Liver (tissue), 3 donors: ENCODE measurements around the gene CAPN10.
A peak's percentile ranks its signal among the peaks of the same experiment; 100 is the strongest.

Experiments
- EGR1 ChIP-seq, 2 donors: IDR thresholded peaks; 2 replicates each; pipeline ENCODE4 v1.6.1; 2016 to 2018; ENCODE audit warnings: antibody characterized with exemption in 2 of 2, low read depth in 2 of 2
- FOXA1 ChIP-seq: IDR thresholded peaks from 2 replicates; pipeline ENCODE4 v1.6.1; 2016; ENCODE audit warnings: antibody characterized with exemption
- GABPA ChIP-seq, 2 donors: IDR thresholded peaks in 1 of 2; conservative IDR thresholded peaks in 1 of 2; 2 replicates each; pipeline ENCODE4 v1.6.1; 2016; ENCODE audit warnings: antibody characterized with exemption in 2 of 2, mild to moderate bottlenecking in 1 of 2, moderate library complexity in 1 of 2
- JUND ChIP-seq, 2 donors: IDR thresholded peaks; 2 replicates each; pipeline ENCODE4 v1.6.1; 2016; ENCODE audit warnings: antibody characterized with exemption in 2 of 2
- RAD21 ChIP-seq, 2 donors: IDR thresholded peaks; 2 replicates each; pipeline ENCODE4 v1.6.1; 2016; ENCODE audit warnings: antibody characterized with exemption in 2 of 2, mild to moderate bottlenecking in 2 of 2
- SP1 ChIP-seq: IDR thresholded peaks from 2 replicates; pipeline ENCODE4 v1.6.1; 2018; ENCODE audit warnings: antibody characterized with exemption, mild to moderate bottlenecking
- YY1 ChIP-seq: IDR thresholded peaks from 2 replicates; pipeline ENCODE4 v1.6.1; 2016; ENCODE audit warnings: antibody characterized with exemption, mild to moderate bottlenecking
- TF ChIP-seq, protein P1 (sequence below): fragments of 150-350 bp; IDR thresholded peaks from 2 replicates; pipeline ENCODE4 v1.5.1; 2017; ENCODE audit warnings: improper control_type of control experiment, low read depth, low read length; ENCODE audit not compliant: missing input control
- TF ChIP-seq, protein P2 (sequence below): IDR thresholded peaks from 2 replicates; pipeline ENCODE4 v1.6.1; 2016; ENCODE audit warnings: antibody characterized with exemption, mild to moderate bottlenecking
- TF ChIP-seq, protein P3 (sequence below): IDR thresholded peaks from 2 replicates; pipeline ENCODE4 v1.6.1; 2016; ENCODE audit warnings: antibody characterized with exemption
- TF ChIP-seq, protein P4 (sequence below): IDR thresholded peaks from 2 replicates; pipeline ENCODE4 v1.6.1; 2016; ENCODE audit warnings: antibody characterized with exemption
- donor health status: healthy.
- donor health status: healthy.

DNA sequence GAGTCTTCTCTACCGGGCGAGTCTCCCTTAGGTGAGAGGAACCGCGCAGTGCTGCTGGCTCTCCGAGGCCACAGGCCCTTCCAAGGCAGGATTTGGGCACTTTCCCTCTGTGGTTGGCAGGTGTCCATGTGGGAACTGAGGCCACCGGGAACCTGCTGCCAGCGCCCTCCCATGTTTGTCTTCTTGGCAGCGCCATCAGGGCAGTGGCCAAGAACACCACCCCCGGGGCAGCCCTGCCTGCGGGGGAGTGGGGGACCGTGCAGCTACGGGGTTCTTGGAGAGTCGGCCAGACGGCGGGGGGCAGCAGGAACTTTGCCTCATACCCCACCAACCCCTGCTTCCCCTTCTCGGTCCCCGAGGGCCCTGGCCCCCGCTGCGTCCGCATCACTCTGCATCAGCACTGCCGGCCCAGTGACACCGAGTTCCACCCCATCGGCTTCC, 10.0 kb downstream of the CAPN10 start:
- TF ChIP-seq RAD21 (IDR thresholded peaks at IDR 0.05) (no peak), JUND (IDR thresholded peaks at IDR 0.05) (no peak), EGR1 (IDR thresholded peaks at IDR 0.05; ENCODE audit: low read depth in 2 of 2) (peak in 1 of 2 donors; percentile 40), SP1 (no peak), GABPA (IDR thresholded peaks at IDR 0.05 in 1 of 2, conservative IDR thresholded peaks at IDR 0.05 in 1 of 2) (no peak), YY1 (no peak), FOXA1 (no peak)
- TF ChIP-seq, protein P1, sequence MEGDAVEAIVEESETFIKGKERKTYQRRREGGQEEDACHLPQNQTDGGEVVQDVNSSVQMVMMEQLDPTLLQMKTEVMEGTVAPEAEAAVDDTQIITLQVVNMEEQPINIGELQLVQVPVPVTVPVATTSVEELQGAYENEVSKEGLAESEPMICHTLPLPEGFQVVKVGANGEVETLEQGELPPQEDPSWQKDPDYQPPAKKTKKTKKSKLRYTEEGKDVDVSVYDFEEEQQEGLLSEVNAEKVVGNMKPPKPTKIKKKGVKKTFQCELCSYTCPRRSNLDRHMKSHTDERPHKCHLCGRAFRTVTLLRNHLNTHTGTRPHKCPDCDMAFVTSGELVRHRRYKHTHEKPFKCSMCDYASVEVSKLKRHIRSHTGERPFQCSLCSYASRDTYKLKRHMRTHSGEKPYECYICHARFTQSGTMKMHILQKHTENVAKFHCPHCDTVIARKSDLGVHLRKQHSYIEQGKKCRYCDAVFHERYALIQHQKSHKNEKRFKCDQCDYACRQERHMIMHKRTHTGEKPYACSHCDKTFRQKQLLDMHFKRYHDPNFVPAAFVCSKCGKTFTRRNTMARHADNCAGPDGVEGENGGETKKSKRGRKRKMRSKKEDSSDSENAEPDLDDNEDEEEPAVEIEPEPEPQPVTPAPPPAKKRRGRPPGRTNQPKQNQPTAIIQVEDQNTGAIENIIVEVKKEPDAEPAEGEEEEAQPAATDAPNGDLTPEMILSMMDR, result no peak
- TF ChIP-seq, protein P2, sequence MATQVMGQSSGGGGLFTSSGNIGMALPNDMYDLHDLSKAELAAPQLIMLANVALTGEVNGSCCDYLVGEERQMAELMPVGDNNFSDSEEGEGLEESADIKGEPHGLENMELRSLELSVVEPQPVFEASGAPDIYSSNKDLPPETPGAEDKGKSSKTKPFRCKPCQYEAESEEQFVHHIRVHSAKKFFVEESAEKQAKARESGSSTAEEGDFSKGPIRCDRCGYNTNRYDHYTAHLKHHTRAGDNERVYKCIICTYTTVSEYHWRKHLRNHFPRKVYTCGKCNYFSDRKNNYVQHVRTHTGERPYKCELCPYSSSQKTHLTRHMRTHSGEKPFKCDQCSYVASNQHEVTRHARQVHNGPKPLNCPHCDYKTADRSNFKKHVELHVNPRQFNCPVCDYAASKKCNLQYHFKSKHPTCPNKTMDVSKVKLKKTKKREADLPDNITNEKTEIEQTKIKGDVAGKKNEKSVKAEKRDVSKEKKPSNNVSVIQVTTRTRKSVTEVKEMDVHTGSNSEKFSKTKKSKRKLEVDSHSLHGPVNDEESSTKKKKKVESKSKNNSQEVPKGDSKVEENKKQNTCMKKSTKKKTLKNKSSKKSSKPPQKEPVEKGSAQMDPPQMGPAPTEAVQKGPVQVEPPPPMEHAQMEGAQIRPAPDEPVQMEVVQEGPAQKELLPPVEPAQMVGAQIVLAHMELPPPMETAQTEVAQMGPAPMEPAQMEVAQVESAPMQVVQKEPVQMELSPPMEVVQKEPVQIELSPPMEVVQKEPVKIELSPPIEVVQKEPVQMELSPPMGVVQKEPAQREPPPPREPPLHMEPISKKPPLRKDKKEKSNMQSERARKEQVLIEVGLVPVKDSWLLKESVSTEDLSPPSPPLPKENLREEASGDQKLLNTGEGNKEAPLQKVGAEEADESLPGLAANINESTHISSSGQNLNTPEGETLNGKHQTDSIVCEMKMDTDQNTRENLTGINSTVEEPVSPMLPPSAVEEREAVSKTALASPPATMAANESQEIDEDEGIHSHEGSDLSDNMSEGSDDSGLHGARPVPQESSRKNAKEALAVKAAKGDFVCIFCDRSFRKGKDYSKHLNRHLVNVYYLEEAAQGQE, result no peak
- TF ChIP-seq, protein P3, sequence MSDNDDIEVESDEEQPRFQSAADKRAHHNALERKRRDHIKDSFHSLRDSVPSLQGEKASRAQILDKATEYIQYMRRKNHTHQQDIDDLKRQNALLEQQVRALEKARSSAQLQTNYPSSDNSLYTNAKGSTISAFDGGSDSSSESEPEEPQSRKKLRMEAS, result no peak
- TF ChIP-seq, protein P4, sequence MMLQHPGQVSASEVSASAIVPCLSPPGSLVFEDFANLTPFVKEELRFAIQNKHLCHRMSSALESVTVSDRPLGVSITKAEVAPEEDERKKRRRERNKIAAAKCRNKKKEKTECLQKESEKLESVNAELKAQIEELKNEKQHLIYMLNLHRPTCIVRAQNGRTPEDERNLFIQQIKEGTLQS, result no peak
